Ramos (cell line): ENCODE measurements around the gene MFF.

ENCODE experiments used
- in situ Hi-C: fragments of 300-500 bp; cut with MboI; formaldehyde crosslinking; loops from one replicate; pipeline ENCODE4 v1.14.3; 2022; ENCODE audit warnings: low sequenced_read_pairs; ENCODE audit not compliant: unreplicated experiment

Gene MFF

GRCh38 chr2:227324995-227325838, at the start of gene MFF:
Gene MFF (plus strand): TSS chr2:227325251. CDS start chr2:227330666, 5,415 bp downstream.
- in situ Hi-C loops, result no loop called here

- in situ Hi-C loops, result no loop called here
Observed at GRCh38 chr2:227280895-227281294, 44.2 kb upstream of the MFF start.

- in situ Hi-C loops, result no loop called here
Observed at GRCh38 chr2:227285741-227286236, 39.3 kb upstream of the MFF start.

- in situ Hi-C loops, result no loop called here
Observed at GRCh38 chr2:227287771-227288170, 37.3 kb upstream of the MFF start.

- in situ Hi-C loops, result no loop called here
Observed at GRCh38 chr2:227292314-227292713, 32.7 kb upstream of the MFF start.

GRCh38 chr2:227293531-227293930, 31.5 kb upstream of the MFF start:
- in situ Hi-C loops, result no loop called here

GRCh38 chr2:227295806-227296205, 29.2 kb upstream of the MFF start:
- in situ Hi-C loops, result no loop called here

- in situ Hi-C loops, result no loop called here
Observed at GRCh38 chr2:227296671-227297405, 28.2 kb upstream of the MFF start.

GRCh38 chr2:227301523-227301922, 23.5 kb upstream of the MFF start:
- in situ Hi-C loops, result no loop called here

GRCh38 chr2:227308784-227309183, 16.3 kb upstream of the MFF start:
- in situ Hi-C loops, result no loop called here

- in situ Hi-C loops, result no loop called here
Observed at GRCh38 chr2:227310756-227311110, 14.3 kb upstream of the MFF start.

- in situ Hi-C loops, result no loop called here
Observed at GRCh38 chr2:227311861-227312506, 13.1 kb upstream of the MFF start.

- in situ Hi-C loops, result no loop called here
Observed at GRCh38 chr2:227312579-227312978, 12.5 kb upstream of the MFF start.

- in situ Hi-C loops, result no loop called here
Observed at GRCh38 chr2:227313310-227313709, 11.7 kb upstream of the MFF start.

GRCh38 chr2:227317834-227318233, 7.2 kb upstream of the MFF start:
- in situ Hi-C loops, result no loop called here

- in situ Hi-C loops, result no loop called here
Observed at GRCh38 chr2:227320305-227321094, 4.6 kb upstream of the MFF start.

- in situ Hi-C loops, result no loop called here
Observed at GRCh38 chr2:227322530-227323205, 2.4 kb upstream of the MFF start.

- in situ Hi-C loops, result no loop called here
Observed at GRCh38 chr2:227323818-227324217, 1.2 kb upstream of the MFF start.

GRCh38 chr2:227324642-227324994, 433 bp upstream of the MFF start:
- in situ Hi-C loops, result no loop called here

- in situ Hi-C loops, result no loop called here
Observed at GRCh38 chr2:227325839-227326195, 766 bp downstream of the MFF start.
